CD4-positive, alpha-beta T cell (primary cell): Measurements from ENCODE around the gene RIC8A. TPM values are rescaled to one million over a fixed set of nuclear protein-coding genes. Genes with fewer than 3 reads are reported as not detected.
"Not testable (repeated sequence)": the region's sequence is repeated elsewhere in the genome, so short reads cannot be mapped to it uniquely, and the experiment has no call there.

Source experiments
- ATAC-seq: fragments of 200-7000 bp; cut with Tn5 transposase; one replicate; pipeline ENCODE4 v1.10.0; 2022; ENCODE audit warnings: mild to moderate bottlenecking; ENCODE audit not compliant: poor library complexity
- CTCF ChIA-PET: fragments of 350-600 bp; sonication (Branson Sonifier 250); formaldehyde crosslinking; loops from one replicate; lab custom pipeline; 2021; ENCODE audit warnings: antibody characterized with exemption, inconsistent platforms; lab: Charles Lee
- POLR2A ChIA-PET: fragments of 350-600 bp; sonication (Branson Sonifier 250); formaldehyde crosslinking; loops from one replicate; lab custom pipeline; 2021; ENCODE audit warnings: antibody characterized with exemption, inconsistent platforms; lab: Charles Lee
- DNase-seq, 14 experiments: peaks; one replicate each; pipeline ENCODE4 v3.0.0-alpha.2; 2013 to 2020; ENCODE audit warnings: mixed read lengths in 2 of 14
- H3K27ac ChIP-seq, 2 donors: one replicate each; pipeline versions ENCODE4 v1.5.1 to v1.7.0; 2013; ENCODE audit warnings: low read length in 2 of 2, low read depth in 1 of 2, mild to moderate bottlenecking in 1 of 2
- H3K27me3 ChIP-seq, 2 experiments: 1 replicate in 1 of 2; 2 replicates in 1 of 2; pipeline versions ENCODE4 v1.6.1 to v1.7.0; 2013; ENCODE audit warnings: low read length in 2 of 2, control low read depth in 1 of 2, mild to moderate bottlenecking in 1 of 2, moderate library complexity in 1 of 2; ENCODE audit not compliant: insufficient read depth in 2 of 2, control insufficient read depth in 1 of 2
- H3K36me3 ChIP-seq: one replicate; pipeline ENCODE4 v1.6.1; 2013; ENCODE audit warnings: low read length, control low read depth; ENCODE audit not compliant: insufficient read depth
- H3K4me1 ChIP-seq: one replicate; pipeline ENCODE4 v1.6.1; 2013; ENCODE audit warnings: low read length, control low read depth; ENCODE audit not compliant: insufficient read depth
- H3K4me3 ChIP-seq: one replicate; pipeline ENCODE4 v1.5.1; 2013; ENCODE audit warnings: mild to moderate bottlenecking, low read length, moderate library complexity
- H3K9me3 ChIP-seq, 2 experiments: 1 replicate in 1 of 2; 2 replicates in 1 of 2; pipeline versions ENCODE4 v1.6.1 to v1.7.0; 2013; ENCODE audit warnings: low read length in 2 of 2, mild to moderate bottlenecking in 2 of 2, control low read depth in 1 of 2, moderate library complexity in 1 of 2; ENCODE audit not compliant: control insufficient read depth in 1 of 2, insufficient read depth in 1 of 2
- H3K27ac Mint-ChIP-seq: one replicate; pipeline ENCODE4 v1.8.0; 2020; ENCODE audit warnings: mixed read lengths
- H3K27me3 Mint-ChIP-seq: one replicate; pipeline ENCODE4 v1.8.0; 2021; ENCODE audit warnings: mixed read lengths
- H3K36me3 Mint-ChIP-seq: one replicate; pipeline ENCODE4 v1.8.0; 2021; ENCODE audit warnings: low read depth, mixed read lengths
- H3K4me1 Mint-ChIP-seq: one replicate; pipeline ENCODE4 v1.8.0; 2021; ENCODE audit warnings: low read depth, mixed read lengths
- H3K4me3 Mint-ChIP-seq: one replicate; pipeline ENCODE4 v1.8.0; 2020; ENCODE audit warnings: mild to moderate bottlenecking, mixed read lengths
- H3K9me3 Mint-ChIP-seq: one replicate; pipeline ENCODE4 v1.8.0; 2020; ENCODE audit warnings: mixed read lengths
- CTCF ChIP-seq: fragments of 200-600 bp; IDR thresholded peaks from one replicate; pipeline ENCODE4 v1.8.0; 2022; ENCODE audit warnings: antibody characterized with exemption, mild to moderate bottlenecking
- intact Hi-C, 2 experiments: fragments of 100-400 bp; cut with DNase I in 1 of 2; cut with micrococcal nuclease in 1 of 2; formaldehyde crosslinking; loops; one replicate each; pipeline versions ENCODE4 v1.15.1 to v1.9.0; 2023 to 2025; cut with DNase I, micrococcal nuclease
- polyA plus RNA-seq, 2 donors: library from polyadenylated mRNA; unstranded; fragments of 120-200 nt; gene quantifications; one replicate each; pipeline ENCODE4 v1.2.1, GENCODE V29; 2013
- total RNA-seq, 174 experiments: library from RNA in 2 of 174; stranded (reverse) in 2 of 174; gene quantifications; one replicate each; pipeline ENCODE4 v1.2.3 and lab custom pipeline; 2021 to 2026

Gene RIC8A
- total RNA-seq (100 to 1,000 TPM in 1 of 2 experiments, 10 to 100 TPM in 1; 99.6 to 104 TPM), total RNA-seq (lab: John Stamatoyannopoulos, UW) (78.0 to 191 (median 117) reads per million in 172 experiments)
- 51.9 TPM for polyA plus RNA-seq (2013, experiment 1 of 2)
- polyA plus RNA-seq (2013, experiment 2 of 2): 56.9 TPM

DNA sequence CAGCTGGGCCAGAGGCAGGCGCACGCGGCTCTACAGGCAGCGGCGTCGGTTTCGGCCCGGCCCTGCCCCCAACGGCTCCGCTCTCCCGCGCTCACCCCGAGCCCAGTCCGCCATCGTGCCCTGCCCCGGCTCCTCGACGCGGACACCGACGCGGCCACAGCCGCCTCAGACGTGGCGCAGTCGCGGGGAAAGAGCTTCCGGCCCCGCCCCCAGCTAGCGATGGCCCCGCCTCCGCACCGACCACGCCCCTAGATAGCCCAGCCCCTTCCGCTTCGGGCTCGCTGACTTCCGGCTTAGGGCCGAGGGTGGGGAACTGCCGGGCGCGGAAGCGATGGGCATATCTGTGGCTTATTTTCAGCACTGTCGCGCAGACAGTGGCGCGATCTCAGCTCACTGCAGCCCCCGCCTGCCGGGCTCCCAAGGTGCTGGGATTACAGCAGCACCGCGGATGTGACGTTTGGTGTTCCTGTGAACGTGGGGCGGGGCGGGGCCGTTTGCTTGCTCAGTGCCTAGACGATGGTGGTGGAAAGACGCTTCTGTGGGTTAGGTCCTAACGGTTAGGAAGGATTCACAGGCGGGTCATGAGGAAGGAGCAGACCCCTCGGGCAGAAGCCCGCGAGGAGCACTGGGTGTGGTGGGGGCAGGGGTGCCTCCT, at the start of gene RIC8A, which contains the start of gene BET1L:
Gene RIC8A (plus strand): TSS at position 501 of the 655 bp plus-strand sequence. CDS start 1,147 bp downstream, outside the sequence.
Gene BET1L (minus strand): TSS at position 192 of the 655 bp plus-strand sequence. CDS start 78 bp downstream, at position 114.
- Histone ChIP-seq H3K4me3 (peak within 1 kb of the TSS; percentile 69), H3K27ac (peak within 1 kb of the TSS; percentile 93 to 94), H3K36me3 (peaks cover 56% of the 10 kb centered on the region), H3K9me3 (no peaks in the 10 kb centered on the region), H3K27me3 (no peaks in the 10 kb centered on the region), H3K4me1 (peaks cover 78% of the 10 kb centered on the region)
- H3K4me3 Mint-ChIP-seq: peak within 1 kb of the TSS; percentile 95
- intact Hi-C loops: loop anchor here (1.0 to 5.0 kb wide), 9 partner anchors 29 to 300 kb away; partner anchors contain the start of genes PSMD13 (in 2 of the 2), PTDSS2 (in 2 of the 2), SIRT3 (in 2 of the 2) and IFITM1 (in 1 of the 2)
- no peak for TF ChIP-seq CTCF
- peak; percentile 76 for ATAC-seq
- CTCF ChIA-PET: interaction anchor here (0.7 to 2.1 kb wide), 4 partner anchors 43 to 243 kb away, joined by 3 to 7 read pairs (median 4); no protein-coding TSS in a partner anchor
- H3K27ac Mint-ChIP-seq: peak within 1 kb of the TSS; percentile 99
- H3K9me3 Mint-ChIP-seq: no peaks in the 10 kb centered on the region
- H3K27me3 Mint-ChIP-seq: no peaks in the 10 kb centered on the region
- DNase-seq: peak; percentile 94 to 100 (median 97)
- peaks cover 61% of the 10 kb centered on the region for H3K4me1 Mint-ChIP-seq
- POLR2A ChIA-PET: interaction anchor here (0.6 to 3.7 kb wide), 55 partner anchors 9 to 613 kb away, joined by 3 to 79 read pairs (median 6); partner anchors contain the start of genes DEAF1, HRAS, LRRC56 and PGGHG
- H3K36me3 Mint-ChIP-seq: peaks cover 94% of the 10 kb centered on the region

DNA sequence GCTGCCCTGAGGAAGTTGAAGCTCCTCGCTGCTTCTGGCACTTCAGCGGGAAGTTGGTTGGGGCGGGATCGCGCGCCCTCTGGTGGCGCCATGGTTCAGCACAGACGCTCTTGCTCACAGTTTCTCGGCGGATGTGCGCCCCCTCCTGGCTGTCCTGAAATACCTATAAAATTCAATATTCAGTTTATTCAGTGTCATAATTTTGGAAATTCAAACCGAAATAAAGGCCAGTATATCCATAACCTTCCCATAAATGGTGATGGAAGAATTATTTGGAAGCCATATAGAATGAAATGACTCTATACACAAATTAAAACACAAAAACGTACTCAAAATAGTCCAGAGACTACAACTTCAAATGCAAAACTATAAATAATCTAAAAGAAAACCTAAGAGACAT, 27.3 kb upstream of the RIC8A start:
- H3K27ac ChIP-seq, H3K9me3 Mint-ChIP-seq, H3K9me3 ChIP-seq, H3K27me3 ChIP-seq, POLR2A ChIA-PET, H3K4me3 Mint-ChIP-seq, H3K27me3 Mint-ChIP-seq, H3K4me1 Mint-ChIP-seq, H3K36me3 ChIP-seq, H3K4me3 ChIP-seq, CTCF ChIA-PET, H3K4me1 ChIP-seq, H3K27ac Mint-ChIP-seq, intact Hi-C loops, ATAC-seq, DNase-seq, H3K36me3 Mint-ChIP-seq: not testable (repeated sequence)

GRCh38 chr11:189200-189783, 18.2 kb upstream of the RIC8A start:
- intact Hi-C loops, POLR2A ChIA-PET, H3K36me3 Mint-ChIP-seq, H3K9me3 ChIP-seq, H3K27ac ChIP-seq, H3K36me3 ChIP-seq, H3K27me3 ChIP-seq, H3K4me3 ChIP-seq, H3K27ac Mint-ChIP-seq, H3K4me3 Mint-ChIP-seq, CTCF ChIA-PET, H3K9me3 Mint-ChIP-seq, H3K27me3 Mint-ChIP-seq: not testable (repeated sequence)
- peaks cover 14% of the 10 kb centered on the region for H3K4me1 Mint-ChIP-seq
- H3K4me1 ChIP-seq: peaks cover 16% of the 10 kb centered on the region
- peak; percentile 2 for ATAC-seq
- DNase-seq: peak in 4 of 14 experiments; percentile 0 to 61 (median 23)

GRCh38 chr11:189843-190311, 17.6 kb upstream of the RIC8A start:
- H3K4me1 Mint-ChIP-seq: peaks cover 14% of the 10 kb centered on the region
- POLR2A ChIA-PET, H3K27ac Mint-ChIP-seq, H3K36me3 Mint-ChIP-seq, H3K4me3 Mint-ChIP-seq, H3K4me3 ChIP-seq, intact Hi-C loops, CTCF ChIA-PET, H3K9me3 Mint-ChIP-seq, H3K27me3 ChIP-seq, H3K9me3 ChIP-seq, H3K27ac ChIP-seq, H3K36me3 ChIP-seq, H3K27me3 Mint-ChIP-seq: not testable (repeated sequence)
- peaks cover 16% of the 10 kb centered on the region for H3K4me1 ChIP-seq
- peak in 7 of 14 experiments; percentile 22 to 54 (median 35) for DNase-seq
- peak; percentile 65 for ATAC-seq

DNA sequence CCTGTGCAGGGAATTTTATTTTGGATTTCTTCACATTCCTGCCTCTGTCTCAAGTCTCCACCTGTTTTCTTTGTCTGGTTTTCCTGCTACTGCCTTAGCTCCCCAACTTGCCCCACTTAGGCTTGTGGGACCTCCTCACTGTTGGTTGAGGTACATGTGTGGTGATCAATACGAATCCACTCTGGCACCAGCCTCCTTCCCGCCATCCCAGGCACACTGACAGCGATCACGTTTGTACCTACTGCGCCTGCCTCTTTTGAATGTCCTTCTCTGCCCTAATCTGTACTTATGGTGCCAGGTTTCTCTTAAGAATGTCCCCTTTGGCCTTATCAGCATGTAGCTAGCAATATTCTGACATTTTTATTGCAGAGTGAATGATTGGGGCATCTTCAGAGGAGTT, 17.0 kb upstream of the RIC8A start:
- peaks cover 14% of the 10 kb centered on the region for H3K4me1 Mint-ChIP-seq
- ATAC-seq, H3K4me3 Mint-ChIP-seq, H3K27me3 Mint-ChIP-seq, POLR2A ChIA-PET, H3K9me3 ChIP-seq, intact Hi-C loops, H3K36me3 Mint-ChIP-seq, DNase-seq, H3K4me3 ChIP-seq, H3K36me3 ChIP-seq, H3K27ac Mint-ChIP-seq, CTCF ChIA-PET, H3K27me3 ChIP-seq, H3K27ac ChIP-seq, H3K9me3 Mint-ChIP-seq: not testable (repeated sequence)
- peaks cover 16% of the 10 kb centered on the region for H3K4me1 ChIP-seq
